DOHH2 (cell line): ENCODE results near the gene PPFIA3.

ENCODE experiments used
- EZH2phosphoT487 ChIP-seq: fragments of 200-600 bp; sonication (generic); IDR thresholded peaks from 2 replicates; pipeline ENCODE4 v1.6.1; 2017; ENCODE audit warnings: borderline replicate concordance, mild to moderate bottlenecking, antibody characterized with exemption, low read length, moderate library complexity, mixed read lengths
- TF ChIP-seq, protein P1 (sequence below): fragments of 200-600 bp; sonication (generic); IDR thresholded peaks from one replicate; pipeline ENCODE4 v1.5.1; 2014; ENCODE audit warnings: antibody characterized with exemption, mild to moderate bottlenecking, low read depth, low read length; ENCODE audit not compliant: poor library complexity, severe bottlenecking

- TF ChIP-seq, protein P1, sequence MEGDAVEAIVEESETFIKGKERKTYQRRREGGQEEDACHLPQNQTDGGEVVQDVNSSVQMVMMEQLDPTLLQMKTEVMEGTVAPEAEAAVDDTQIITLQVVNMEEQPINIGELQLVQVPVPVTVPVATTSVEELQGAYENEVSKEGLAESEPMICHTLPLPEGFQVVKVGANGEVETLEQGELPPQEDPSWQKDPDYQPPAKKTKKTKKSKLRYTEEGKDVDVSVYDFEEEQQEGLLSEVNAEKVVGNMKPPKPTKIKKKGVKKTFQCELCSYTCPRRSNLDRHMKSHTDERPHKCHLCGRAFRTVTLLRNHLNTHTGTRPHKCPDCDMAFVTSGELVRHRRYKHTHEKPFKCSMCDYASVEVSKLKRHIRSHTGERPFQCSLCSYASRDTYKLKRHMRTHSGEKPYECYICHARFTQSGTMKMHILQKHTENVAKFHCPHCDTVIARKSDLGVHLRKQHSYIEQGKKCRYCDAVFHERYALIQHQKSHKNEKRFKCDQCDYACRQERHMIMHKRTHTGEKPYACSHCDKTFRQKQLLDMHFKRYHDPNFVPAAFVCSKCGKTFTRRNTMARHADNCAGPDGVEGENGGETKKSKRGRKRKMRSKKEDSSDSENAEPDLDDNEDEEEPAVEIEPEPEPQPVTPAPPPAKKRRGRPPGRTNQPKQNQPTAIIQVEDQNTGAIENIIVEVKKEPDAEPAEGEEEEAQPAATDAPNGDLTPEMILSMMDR: no peak
- no peak for TF ChIP-seq EZH2phosphoT487
Observed at GRCh38 chr19:49110567-49110966, 8.8 kb upstream of the PPFIA3 start.
